HEK293 (cell line): ENCODE results near the gene EXO5.

Source experiments
- EGR2 ChIP-seq: fragments of 450-650 bp; formaldehyde crosslinking; IDR thresholded peaks from 2 replicates; pipeline ENCODE4 v1.5.1; 2016; ENCODE audit warnings: low read depth, missing biosample characterization, missing genetic modification characterization
- ELK4 ChIP-seq: IDR thresholded peaks from 2 replicates; pipeline ENCODE4 v1.6.1; 2011; ENCODE audit warnings: mild to moderate bottlenecking, low read depth, low read length, borderline replicate concordance
- HIC1 ChIP-seq: fragments of 450-650 bp; formaldehyde crosslinking; IDR thresholded peaks from 2 replicates; pipeline ENCODE4 v1.5.1; 2016; ENCODE audit warnings: missing biosample characterization, missing genetic modification characterization
- HOXA7 ChIP-seq: sonication (generic); formaldehyde crosslinking; IDR thresholded peaks from 2 replicates; pipeline ENCODE4 v1.8.1; 2022; ENCODE audit warnings: missing genetic modification reagents, borderline replicate concordance
- KLF1 ChIP-seq: fragments of 450-650 bp; formaldehyde crosslinking; IDR thresholded peaks from 2 replicates; pipeline ENCODE4 v1.5.1; 2016; ENCODE audit warnings: missing biosample characterization, missing genetic modification characterization
- KLF8 ChIP-seq: fragments of 450-650 bp; formaldehyde crosslinking; IDR thresholded peaks from 2 replicates; pipeline ENCODE4 v1.5.1; 2016; ENCODE audit warnings: missing biosample characterization, missing genetic modification characterization
- RBAK ChIP-seq: fragments of 450-650 bp; formaldehyde crosslinking; IDR thresholded peaks from 2 replicates; pipeline ENCODE4 v1.5.1; 2016; ENCODE audit warnings: missing biosample characterization, missing genetic modification characterization
- ZBTB8A ChIP-seq: fragments of 450-650 bp; formaldehyde crosslinking; IDR thresholded peaks from 2 replicates; pipeline ENCODE4 v1.5.1; 2016; ENCODE audit warnings: missing biosample characterization, missing genetic modification characterization
- ZFP41 ChIP-seq: fragments of 450-650 bp; formaldehyde crosslinking; IDR thresholded peaks from 2 replicates; pipeline ENCODE4 v1.5.1; 2016; ENCODE audit warnings: missing biosample characterization, missing genetic modification characterization, borderline replicate concordance
- ZIC2 ChIP-seq: fragments of 450-650 bp; formaldehyde crosslinking; IDR thresholded peaks from 2 replicates; pipeline ENCODE4 v1.5.1; 2016; ENCODE audit warnings: missing biosample characterization, missing genetic modification characterization
- ZNF10 ChIP-seq: fragments of 450-650 bp; formaldehyde crosslinking; IDR thresholded peaks from 2 replicates; pipeline ENCODE4 v1.5.1; 2017; ENCODE audit warnings: missing biosample characterization, missing genetic modification characterization
- ZNF112 ChIP-seq: fragments of 450-650 bp; formaldehyde crosslinking; IDR thresholded peaks from 2 replicates; pipeline ENCODE4 v1.5.0; 2017; ENCODE audit warnings: missing biosample characterization, missing genetic modification characterization
- ZNF302 ChIP-seq: fragments of 450-650 bp; formaldehyde crosslinking; IDR thresholded peaks from 2 replicates; pipeline ENCODE4 v1.5.1; 2016; ENCODE audit warnings: missing biosample characterization, missing genetic modification characterization, low read depth
- ZNF37A ChIP-seq: fragments of 450-650 bp; IDR thresholded peaks from 2 replicates; pipeline ENCODE4 v1.5.1; 2018; ENCODE audit warnings: missing biosample characterization, missing genetic modification characterization
- ZNF426 ChIP-seq: fragments of 450-650 bp; formaldehyde crosslinking; IDR thresholded peaks from 2 replicates; pipeline ENCODE4 v1.5.1; 2017; ENCODE audit warnings: missing biosample characterization, missing genetic modification characterization, mild to moderate bottlenecking, inconsistent platforms, moderate library complexity
- ZNF548 ChIP-seq: fragments of 450-650 bp; formaldehyde crosslinking; IDR thresholded peaks from 2 replicates; pipeline ENCODE4 v1.5.1; 2016; ENCODE audit warnings: missing biosample characterization, missing genetic modification characterization
- ZNF585B ChIP-seq: fragments of 450-650 bp; formaldehyde crosslinking; IDR thresholded peaks from 2 replicates; pipeline ENCODE4 v1.5.1; 2016; ENCODE audit warnings: missing biosample characterization, missing genetic modification characterization
- ZNF621 ChIP-seq: fragments of 450-650 bp; formaldehyde crosslinking; IDR thresholded peaks from 2 replicates; pipeline ENCODE4 v1.5.1; 2017; ENCODE audit warnings: missing biosample characterization, missing genetic modification characterization
- ZNF792 ChIP-seq: fragments of 450-650 bp; formaldehyde crosslinking; IDR thresholded peaks from 2 replicates; pipeline ENCODE4 v1.5.1; 2016; ENCODE audit warnings: missing biosample characterization, missing genetic modification characterization
- TF ChIP-seq, protein P1 (sequence below): fragments of 450-650 bp; formaldehyde crosslinking; IDR thresholded peaks from 2 replicates; pipeline ENCODE4 v1.5.1; 2016; ENCODE audit warnings: missing biosample characterization, missing genetic modification characterization, borderline replicate concordance
- TF ChIP-seq, protein P2 (sequence below): fragments of 450-650 bp; formaldehyde crosslinking; IDR thresholded peaks from 2 replicates; pipeline ENCODE4 v1.5.1; 2016; ENCODE audit warnings: missing biosample characterization, missing genetic modification characterization, low read depth
- TF ChIP-seq, protein P3 (sequence below): fragments of 450-650 bp; formaldehyde crosslinking; IDR thresholded peaks from 2 replicates; pipeline ENCODE4 v1.5.1; 2016; ENCODE audit warnings: missing biosample characterization, missing genetic modification characterization
- TF ChIP-seq, protein P4 (sequence below): fragments of 450-650 bp; formaldehyde crosslinking; IDR thresholded peaks from 2 replicates; pipeline ENCODE4 v1.5.1; 2016; ENCODE audit warnings: missing biosample characterization, missing genetic modification characterization
- TF ChIP-seq, protein P5 (sequence below): fragments of 450-650 bp; formaldehyde crosslinking; IDR thresholded peaks from 2 replicates; pipeline ENCODE4 v1.5.1; 2016; ENCODE audit warnings: missing biosample characterization, missing genetic modification characterization, borderline replicate concordance

The EXO5 gene

DNA sequence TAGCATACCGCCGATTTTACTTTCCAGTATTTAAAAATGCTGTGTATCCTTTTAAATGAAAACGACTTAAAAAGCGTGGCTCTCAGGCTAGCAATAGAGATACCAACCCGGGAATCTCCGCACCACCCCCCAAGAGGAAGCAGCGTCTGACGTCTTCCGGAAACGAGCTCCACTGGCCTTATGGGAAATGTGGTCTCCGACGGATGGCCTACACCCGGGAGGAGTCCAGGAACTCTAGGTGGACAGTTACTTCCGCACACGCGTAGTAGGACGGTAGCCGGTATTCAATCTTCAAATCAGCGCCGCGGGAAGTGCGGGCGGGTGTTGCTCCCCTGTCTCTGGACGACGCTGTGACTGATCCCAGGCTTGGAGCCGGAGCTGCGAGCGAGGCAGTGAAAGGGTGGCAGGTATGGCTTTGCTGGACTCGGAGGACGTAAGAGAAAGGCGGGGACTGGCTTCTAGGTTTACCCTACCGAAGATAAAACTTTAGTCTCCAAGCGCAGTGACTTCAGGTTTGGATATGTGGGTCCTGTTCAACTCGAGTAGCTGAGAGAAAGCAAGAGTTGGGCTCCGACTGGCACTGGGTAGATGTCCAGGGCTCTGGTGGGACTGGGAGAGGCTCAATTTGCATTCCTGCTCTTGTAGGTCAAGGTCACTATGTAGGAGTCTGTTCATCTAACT is 23.0 kb downstream of the EXO5 start, which contains the start of gene ZNF684 (continued):
- TF ChIP-seq ZFP41 (tag by site-specific recombination) (no peak), EGR2 (tag by site-specific recombination) (no peak), ZNF548 (no peak), KLF1 (no peak), ZIC2 (peak; percentile 64; the same call in 1 of the 2 replicates), ELK4 (no peak), HOXA7 (CRISPR knock-in tag) (no peak), ZNF37A (tag by site-specific recombination) (no peak), ZNF10 (no peak), HIC1 (tag by site-specific recombination) (no peak), RBAK (tag by site-specific recombination) (no peak), KLF8 (tag by site-specific recombination) (peak; percentile 24; the same call in 1 of the 2 replicates), ZNF112 (tag by site-specific recombination) (no peak), ZNF302 (tag by site-specific recombination) (no peak), ZNF621 (tag by site-specific recombination) (no peak), ZNF585B (tag by site-specific recombination) (no peak), ZNF426 (tag by site-specific recombination) (no peak), ZBTB8A (tag by site-specific recombination) (no peak; the same call in 1 of the 2 replicates), ZNF792 (tag by site-specific recombination) (no peak)
- TF ChIP-seq, protein P1, sequence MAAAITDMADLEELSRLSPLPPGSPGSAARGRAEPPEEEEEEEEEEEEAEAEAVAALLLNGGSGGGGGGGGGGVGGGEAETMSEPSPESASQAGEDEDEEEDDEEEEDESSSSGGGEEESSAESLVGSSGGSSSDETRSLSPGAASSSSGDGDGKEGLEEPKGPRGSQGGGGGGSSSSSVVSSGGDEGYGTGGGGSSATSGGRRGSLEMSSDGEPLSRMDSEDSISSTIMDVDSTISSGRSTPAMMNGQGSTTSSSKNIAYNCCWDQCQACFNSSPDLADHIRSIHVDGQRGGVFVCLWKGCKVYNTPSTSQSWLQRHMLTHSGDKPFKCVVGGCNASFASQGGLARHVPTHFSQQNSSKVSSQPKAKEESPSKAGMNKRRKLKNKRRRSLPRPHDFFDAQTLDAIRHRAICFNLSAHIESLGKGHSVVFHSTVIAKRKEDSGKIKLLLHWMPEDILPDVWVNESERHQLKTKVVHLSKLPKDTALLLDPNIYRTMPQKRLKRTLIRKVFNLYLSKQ (tag by site-specific recombination): no peak
- TF ChIP-seq, protein P2, sequence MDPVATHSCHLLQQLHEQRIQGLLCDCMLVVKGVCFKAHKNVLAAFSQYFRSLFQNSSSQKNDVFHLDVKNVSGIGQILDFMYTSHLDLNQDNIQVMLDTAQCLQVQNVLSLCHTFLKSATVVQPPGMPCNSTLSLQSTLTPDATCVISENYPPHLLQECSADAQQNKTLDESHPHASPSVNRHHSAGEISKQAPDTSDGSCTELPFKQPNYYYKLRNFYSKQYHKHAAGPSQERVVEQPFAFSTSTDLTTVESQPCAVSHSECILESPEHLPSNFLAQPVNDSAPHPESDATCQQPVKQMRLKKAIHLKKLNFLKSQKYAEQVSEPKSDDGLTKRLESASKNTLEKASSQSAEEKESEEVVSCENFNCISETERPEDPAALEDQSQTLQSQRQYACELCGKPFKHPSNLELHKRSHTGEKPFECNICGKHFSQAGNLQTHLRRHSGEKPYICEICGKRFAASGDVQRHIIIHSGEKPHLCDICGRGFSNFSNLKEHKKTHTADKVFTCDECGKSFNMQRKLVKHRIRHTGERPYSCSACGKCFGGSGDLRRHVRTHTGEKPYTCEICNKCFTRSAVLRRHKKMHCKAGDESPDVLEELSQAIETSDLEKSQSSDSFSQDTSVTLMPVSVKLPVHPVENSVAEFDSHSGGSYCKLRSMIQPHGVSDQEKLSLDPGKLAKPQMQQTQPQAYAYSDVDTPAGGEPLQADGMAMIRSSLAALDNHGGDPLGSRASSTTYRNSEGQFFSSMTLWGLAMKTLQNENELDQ (tag by site-specific recombination): no peak
- TF ChIP-seq, protein P3, sequence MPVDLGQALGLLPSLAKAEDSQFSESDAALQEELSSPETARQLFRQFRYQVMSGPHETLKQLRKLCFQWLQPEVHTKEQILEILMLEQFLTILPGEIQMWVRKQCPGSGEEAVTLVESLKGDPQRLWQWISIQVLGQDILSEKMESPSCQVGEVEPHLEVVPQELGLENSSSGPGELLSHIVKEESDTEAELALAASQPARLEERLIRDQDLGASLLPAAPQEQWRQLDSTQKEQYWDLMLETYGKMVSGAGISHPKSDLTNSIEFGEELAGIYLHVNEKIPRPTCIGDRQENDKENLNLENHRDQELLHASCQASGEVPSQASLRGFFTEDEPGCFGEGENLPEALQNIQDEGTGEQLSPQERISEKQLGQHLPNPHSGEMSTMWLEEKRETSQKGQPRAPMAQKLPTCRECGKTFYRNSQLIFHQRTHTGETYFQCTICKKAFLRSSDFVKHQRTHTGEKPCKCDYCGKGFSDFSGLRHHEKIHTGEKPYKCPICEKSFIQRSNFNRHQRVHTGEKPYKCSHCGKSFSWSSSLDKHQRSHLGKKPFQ (tag by site-specific recombination): no peak
- TF ChIP-seq, protein P4, sequence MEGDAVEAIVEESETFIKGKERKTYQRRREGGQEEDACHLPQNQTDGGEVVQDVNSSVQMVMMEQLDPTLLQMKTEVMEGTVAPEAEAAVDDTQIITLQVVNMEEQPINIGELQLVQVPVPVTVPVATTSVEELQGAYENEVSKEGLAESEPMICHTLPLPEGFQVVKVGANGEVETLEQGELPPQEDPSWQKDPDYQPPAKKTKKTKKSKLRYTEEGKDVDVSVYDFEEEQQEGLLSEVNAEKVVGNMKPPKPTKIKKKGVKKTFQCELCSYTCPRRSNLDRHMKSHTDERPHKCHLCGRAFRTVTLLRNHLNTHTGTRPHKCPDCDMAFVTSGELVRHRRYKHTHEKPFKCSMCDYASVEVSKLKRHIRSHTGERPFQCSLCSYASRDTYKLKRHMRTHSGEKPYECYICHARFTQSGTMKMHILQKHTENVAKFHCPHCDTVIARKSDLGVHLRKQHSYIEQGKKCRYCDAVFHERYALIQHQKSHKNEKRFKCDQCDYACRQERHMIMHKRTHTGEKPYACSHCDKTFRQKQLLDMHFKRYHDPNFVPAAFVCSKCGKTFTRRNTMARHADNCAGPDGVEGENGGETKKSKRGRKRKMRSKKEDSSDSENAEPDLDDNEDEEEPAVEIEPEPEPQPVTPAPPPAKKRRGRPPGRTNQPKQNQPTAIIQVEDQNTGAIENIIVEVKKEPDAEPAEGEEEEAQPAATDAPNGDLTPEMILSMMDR (tag by site-specific recombination): no peak
- TF ChIP-seq, protein P5, sequence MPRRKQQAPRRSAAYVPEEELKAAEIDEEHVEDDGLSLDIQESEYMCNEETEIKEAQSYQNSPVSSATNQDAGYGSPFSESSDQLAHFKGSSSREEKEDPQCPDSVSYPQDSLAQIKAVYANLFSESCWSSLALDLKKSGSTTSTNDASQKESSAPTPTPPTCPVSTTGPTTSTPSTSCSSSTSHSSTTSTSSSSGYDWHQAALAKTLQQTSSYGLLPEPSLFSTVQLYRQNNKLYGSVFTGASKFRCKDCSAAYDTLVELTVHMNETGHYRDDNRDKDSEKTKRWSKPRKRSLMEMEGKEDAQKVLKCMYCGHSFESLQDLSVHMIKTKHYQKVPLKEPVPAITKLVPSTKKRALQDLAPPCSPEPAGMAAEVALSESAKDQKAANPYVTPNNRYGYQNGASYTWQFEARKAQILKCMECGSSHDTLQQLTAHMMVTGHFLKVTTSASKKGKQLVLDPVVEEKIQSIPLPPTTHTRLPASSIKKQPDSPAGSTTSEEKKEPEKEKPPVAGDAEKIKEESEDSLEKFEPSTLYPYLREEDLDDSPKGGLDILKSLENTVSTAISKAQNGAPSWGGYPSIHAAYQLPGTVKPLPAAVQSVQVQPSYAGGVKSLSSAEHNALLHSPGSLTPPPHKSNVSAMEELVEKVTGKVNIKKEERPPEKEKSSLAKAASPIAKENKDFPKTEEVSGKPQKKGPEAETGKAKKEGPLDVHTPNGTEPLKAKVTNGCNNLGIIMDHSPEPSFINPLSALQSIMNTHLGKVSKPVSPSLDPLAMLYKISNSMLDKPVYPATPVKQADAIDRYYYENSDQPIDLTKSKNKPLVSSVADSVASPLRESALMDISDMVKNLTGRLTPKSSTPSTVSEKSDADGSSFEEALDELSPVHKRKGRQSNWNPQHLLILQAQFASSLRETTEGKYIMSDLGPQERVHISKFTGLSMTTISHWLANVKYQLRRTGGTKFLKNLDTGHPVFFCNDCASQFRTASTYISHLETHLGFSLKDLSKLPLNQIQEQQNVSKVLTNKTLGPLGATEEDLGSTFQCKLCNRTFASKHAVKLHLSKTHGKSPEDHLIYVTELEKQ (tag by site-specific recombination): no peak
